ENCODE measurements around the gene PPIL4. TPM values are rescaled to one million over a fixed set of nuclear protein-coding genes. Genes with fewer than 3 reads are reported as not detected.
A peak's percentile ranks its signal among the peaks of the same experiment; 100 is the strongest.

Gene PPIL4
- total RNA-seq, 1 experiment from 2014 or later = 36.9 TPM

GRCh38 chr6:149567945-149568585 lies 22.2 kb upstream of the PPIL4 start:
- H2BK12ac ChIP-seq (ENCODE audit: insufficient read length, low read depth, low read length) = no peak overlapping the region
- no peak overlapping the region for H4K91ac ChIP-seq (ENCODE audit: insufficient read length, low read depth, low read length)
- no peak overlapping the region for H2BK5ac ChIP-seq (ENCODE audit: insufficient read length, low read length)
- no peak overlapping the region for H3K23ac ChIP-seq (ENCODE audit: insufficient read length, low read depth, low read length)
- H3K4me3 Mint-ChIP-seq = peak overlapping the region; percentile 31 to 66; a peak in 4 of 5 replicates
- no peak overlapping the region for H2AFZ ChIP-seq (ENCODE audit: low read length)
- H2BK15ac ChIP-seq (ENCODE audit: low read depth, low read length) = no peak overlapping the region
- H3K56ac ChIP-seq (ENCODE audit: insufficient read length, low read depth, low read length) = no peak overlapping the region
- peaks cover 11% of the 10 kb centered on the region; the same call in 1 of the 2 replicates for H3K79me2 ChIP-seq (ENCODE audit: insufficient read depth, low read length)
- H3K4me1 Mint-ChIP-seq = peaks cover 11 to 13% of the 10 kb centered on the region in 2 experiments
- no peak overlapping the region for H2BK120ac ChIP-seq (ENCODE audit: low read depth, low read length, poor library complexity, severe bottlenecking)
- no peaks in the 10 kb centered on the region for H3K4me1 ChIP-seq (ENCODE audit: insufficient read depth, low read length)
- H3T11ph ChIP-seq (ENCODE audit: low read length) = no peak overlapping the region
- peaks cover 4% of the 10 kb centered on the region for H3K27me3 Mint-ChIP-seq (ENCODE audit: low read depth)
- H3K79me1 ChIP-seq (ENCODE audit: insufficient read depth, low read depth, low read length, poor library complexity, severe bottlenecking) = peaks cover 2% of the 10 kb centered on the region
- H4K20me1 ChIP-seq (ENCODE audit: control insufficient read depth, insufficient read depth, insufficient read length) = no peaks in the 10 kb centered on the region
- H4K5ac ChIP-seq (ENCODE audit: insufficient read length, low read depth, low read length) = no peak overlapping the region
- H3K23me2 ChIP-seq (ENCODE audit: insufficient read length, low read depth, low read length, poor library complexity, severe bottlenecking) = peaks cover 4% of the 10 kb centered on the region
- no peaks in the 10 kb centered on the region for H3K27me3 ChIP-seq (ENCODE audit: insufficient read depth, low read length)
- no peak overlapping the region for H3K4ac ChIP-seq (ENCODE audit: low read depth, low read length)
- H3K9me3 Mint-ChIP-seq = no peaks in the 10 kb centered on the region
- no peak for DNase-seq
- H3K18ac ChIP-seq (ENCODE audit: insufficient read length, low read depth, low read length) = no peak overlapping the region
- H2AK5ac ChIP-seq (ENCODE audit: insufficient read length, low read length) = no peak overlapping the region
- peaks cover 0 to 1% (median 0%) of the 10 kb centered on the region in 3 experiments; a peak in 2 of 7 replicates for H3K36me3 Mint-ChIP-seq (ENCODE audit: insufficient read depth in 1 of 3, low read depth in 3 of 3)
- H3K9ac ChIP-seq (ENCODE audit: extremely low read depth, insufficient read length, low read length) = no peak overlapping the region
- no peak overlapping the region for H3K27ac ChIP-seq (ENCODE audit: insufficient read length, low read depth, low read length)
- no peak overlapping the region for H3K14ac ChIP-seq (ENCODE audit: insufficient read depth, low read length)
- H3K9me3 ChIP-seq (ENCODE audit: control insufficient read depth, low read depth, low read length) = no peaks in the 10 kb centered on the region
- no peak overlapping the region for H3K4me2 ChIP-seq (ENCODE audit: insufficient read depth, insufficient read length, low read length)
- WGBS (ENCODE audit: extremely low coverage, insufficient read length, low lambda C conversion rate) = no CpG with 5 or more reads among the region's 7 CpGs
- no peak overlapping the region for H4K8ac ChIP-seq (replicated peaks; ENCODE audit: insufficient read length, low read depth, low read length)
- no peak overlapping the region for H2BK20ac ChIP-seq (ENCODE audit: low read depth, low read length, poor library complexity, severe bottlenecking)
- no peak overlapping the region; a peak in 1 of 7 replicates for H3K27ac Mint-ChIP-seq
- TF ChIP-seq CTCF (conservative IDR thresholded peaks at IDR 0.05) = no peak

All from H9 (cell line).